Vagina (tissue), 2 donors: Measurements from ENCODE around the gene MBLAC2.

ENCODE experiments used
- CTCF ChIP-seq, 3 experiments: fragments of 450-650 bp in 2 of 3; fragments of 200-600 bp in 1 of 3; sonication (generic) in 1 of 3; IDR thresholded peaks; one replicate each; pipeline ENCODE4 v1.5.1; 2017 to 2019; ENCODE audit warnings: antibody characterized with exemption in 3 of 3, mild to moderate bottlenecking in 2 of 3, moderate library complexity in 2 of 3
- POLR2A ChIP-seq, 2 donors: fragments of 450-650 bp; IDR thresholded peaks; one replicate each; pipeline ENCODE4 v1.6.1; 2017; ENCODE audit warnings: antibody characterized with exemption in 2 of 2, mild to moderate bottlenecking in 2 of 2, moderate library complexity in 2 of 2
- POLR2AphosphoS5 ChIP-seq, 2 donors: sonication (generic); formaldehyde crosslinking; IDR thresholded peaks; one replicate each; pipeline ENCODE4 v1.9.0; 2017; ENCODE audit warnings: antibody characterized with exemption in 2 of 2, mild to moderate bottlenecking in 2 of 2, low read depth in 1 of 2; ENCODE audit not compliant: insufficient read depth in 1 of 2

GRCh38 chr5:90477073-90477472 is 2.5 kb upstream of the MBLAC2 start:
- TF ChIP-seq CTCF (IDR thresholded peaks at IDR 0.05) (no peak), POLR2A (IDR thresholded peaks at IDR 0.05) (no peak), POLR2AphosphoS5 (IDR thresholded peaks at IDR 0.05; ENCODE audit: insufficient read depth in 1 of 2, low read depth in 1 of 2) (no peak)
